Stimulated activated naive CD4-positive, alpha-beta T cell (primary cell): Measurements from ENCODE around the gene DOK5.
"Not testable (repeated sequence)": the region's sequence is repeated elsewhere in the genome, so short reads cannot be mapped to it uniquely, and the experiment has no call there.

Source experiments
- DNase-seq, 6 experiments: peaks; one replicate each; lab custom pipeline; 2025; lab: John Stamatoyannopoulos, UW

DOK5 gene

GRCh38 chr20:54475334-54476168, at the start of gene DOK5:
Gene DOK5 (plus strand): TSS chr20:54475593. CDS start chr20:54475947, 354 bp downstream.
- DNase-seq: no peak

GRCh38 chr20:54429364-54429763, 46.0 kb upstream of the DOK5 start:
- no peak for DNase-seq

- DNase-seq: no peak
These were observed 44.0 kb upstream of the DOK5 start for GRCh38 chr20:54431156-54431944.

GRCh38 chr20:54432966-54433365, 42.4 kb upstream of the DOK5 start:
- no peak for DNase-seq

GRCh38 chr20:54433636-54434035, 41.8 kb upstream of the DOK5 start:
- DNase-seq: no peak

GRCh38 chr20:54434196-54434595, 41.2 kb upstream of the DOK5 start:
- no peak for DNase-seq

- DNase-seq: no peak
These were observed 40.4 kb upstream of the DOK5 start for GRCh38 chr20:54435015-54435414.

- not testable (repeated sequence) for DNase-seq
These were observed 39.0 kb upstream of the DOK5 start for GRCh38 chr20:54436410-54436809.

- no peak for DNase-seq
These were observed 37.2 kb upstream of the DOK5 start for GRCh38 chr20:54438166-54438565.

GRCh38 chr20:54450207-54450606, 25.2 kb upstream of the DOK5 start:
- no peak for DNase-seq

- DNase-seq: no peak
These were observed 24.2 kb upstream of the DOK5 start for GRCh38 chr20:54451171-54451570.

GRCh38 chr20:54452277-54452676, 23.1 kb upstream of the DOK5 start:
- no peak for DNase-seq

GRCh38 chr20:54454982-54455381, 20.4 kb upstream of the DOK5 start:
- DNase-seq: no peak

GRCh38 chr20:54456423-54456822, 19.0 kb upstream of the DOK5 start:
- DNase-seq: no peak

GRCh38 chr20:54456961-54457360, 18.4 kb upstream of the DOK5 start:
- DNase-seq: no peak

GRCh38 chr20:54458219-54458618, 17.2 kb upstream of the DOK5 start:
- no peak for DNase-seq

- DNase-seq: no peak
These were observed 16.1 kb upstream of the DOK5 start for GRCh38 chr20:54459279-54459678.

GRCh38 chr20:54464003-54464402, 11.4 kb upstream of the DOK5 start:
- no peak for DNase-seq

GRCh38 chr20:54466127-54466526, 9.3 kb upstream of the DOK5 start:
- DNase-seq: no peak

- DNase-seq: no peak
These were observed 7.8 kb upstream of the DOK5 start for GRCh38 chr20:54467622-54468021.

- no peak for DNase-seq
These were observed 7.3 kb upstream of the DOK5 start for GRCh38 chr20:54468082-54468481.

GRCh38 chr20:54469293-54469692, 6.1 kb upstream of the DOK5 start:
- no peak for DNase-seq

GRCh38 chr20:54469952-54470351, 5.4 kb upstream of the DOK5 start:
- no peak for DNase-seq
